Left lobe of liver (tissue), 2 donors: ENCODE measurements around the gene THAP11. TPM values are rescaled to one million over a fixed set of nuclear protein-coding genes. Genes with fewer than 3 reads are reported as not detected.

Experiments
- ATAC-seq: fragments of 200-7000 bp; cut with Tn5 transposase; one replicate; pipeline ENCODE4 v1.9.1; 2020; ENCODE audit warnings: mild to moderate bottlenecking, moderate library complexity
- DNase-seq: peaks from one replicate; pipeline ENCODE4 v3.0.0-alpha.2; 2020; ENCODE audit warnings: low spot score
- total RNA-seq: library from RNA; stranded (reverse); gene quantifications from one replicate; pipeline ENCODE4 v1.2.1, GENCODE V29; 2021
- donor health status: DM: no; HTN: no; CAD: no; lungs with moderate emphysema.
- donor health status: DM: no; HTN: yes; CAD: no.

Gene THAP11
- total RNA-seq, 1 donor from 2014 or later, result 12.8 TPM

- ATAC-seq, result no peak
- no peak for DNase-seq
Observed at GRCh38 chr16:67881621-67882161, 39.6 kb downstream of the THAP11 start.

DNA sequence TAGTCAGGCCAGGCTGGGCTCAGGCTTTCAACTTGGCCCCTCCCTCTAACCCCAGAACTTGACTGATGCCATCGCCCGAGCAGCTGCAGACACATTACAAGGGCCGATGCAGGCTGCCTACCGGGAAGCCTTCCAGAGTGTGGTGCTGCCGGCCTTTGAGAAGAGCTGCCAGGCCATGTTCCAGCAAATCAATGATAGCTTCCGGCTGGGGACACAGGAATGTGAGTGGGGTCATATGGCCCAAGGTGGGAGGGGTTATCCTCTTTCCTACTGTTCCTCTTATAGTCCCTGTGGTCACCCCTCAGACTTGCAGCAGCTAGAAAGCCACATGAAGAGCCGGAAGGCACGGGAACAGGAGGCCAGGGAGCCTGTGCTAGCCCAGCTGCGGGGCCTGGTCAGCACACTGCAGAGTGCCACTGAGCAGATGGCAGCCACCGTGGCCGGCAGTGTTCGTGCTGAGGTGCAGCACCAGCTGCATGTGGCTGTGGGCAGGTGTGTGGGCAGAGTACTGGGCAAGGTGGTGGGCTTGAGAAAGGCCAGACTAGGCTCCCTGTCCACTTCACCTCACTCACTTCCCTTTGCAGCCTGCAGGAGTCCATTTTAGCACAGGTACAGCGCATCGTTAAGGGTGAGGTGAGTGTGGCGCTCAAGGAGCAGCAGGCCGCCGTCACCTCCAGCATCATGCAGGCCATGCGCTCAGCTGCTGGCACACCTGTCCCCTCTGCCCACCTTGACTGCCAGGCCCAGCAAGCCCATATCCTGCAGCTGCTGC lies 40.4 kb downstream of the THAP11 start:
- ATAC-seq (peak; percentile 38), DNase-seq (peak; percentile 61)

DNA sequence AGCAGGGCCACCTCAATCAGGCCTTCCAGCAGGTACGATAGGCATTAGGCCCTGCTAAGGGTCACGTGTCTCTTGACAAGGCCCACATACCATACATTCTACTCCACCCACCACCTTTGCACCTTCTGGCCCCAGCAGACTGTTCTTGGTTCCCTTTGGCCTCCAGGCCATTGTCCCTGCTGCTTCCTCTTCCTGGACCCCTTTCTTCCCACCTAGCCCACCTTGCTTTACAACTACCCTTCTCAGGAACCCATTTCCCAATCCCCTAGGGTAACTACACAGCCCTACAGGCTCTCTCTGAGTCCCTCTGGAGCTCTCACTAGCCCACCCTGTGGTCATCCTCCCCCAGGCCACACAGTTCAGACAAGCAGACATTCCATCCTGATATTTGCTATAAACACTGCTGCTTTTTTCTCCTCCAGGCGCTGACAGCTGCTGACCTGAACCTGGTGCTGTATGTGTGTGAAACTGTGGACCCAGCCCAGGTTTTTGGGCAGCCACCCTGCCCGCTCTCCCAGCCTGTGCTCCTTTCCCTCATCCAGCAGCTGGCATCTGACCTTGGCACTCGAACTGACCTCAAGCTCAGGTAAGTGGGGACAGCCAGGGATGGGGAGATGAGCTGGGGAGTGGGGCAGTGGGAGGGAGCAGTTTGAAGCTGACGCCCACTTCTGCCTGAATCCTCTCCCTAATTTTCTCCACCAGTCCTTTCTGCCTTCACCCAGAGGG lies 41.2 kb downstream of the THAP11 start:
- DNase-seq (no peak), ATAC-seq (no peak)

- peak; percentile 71 for DNase-seq
- ATAC-seq, result peak; percentile 76
Observed at GRCh38 chr16:67883872-67884261, 41.7 kb downstream of the THAP11 start.

GRCh38 chr16:67884684-67885083 lies 42.6 kb downstream of the THAP11 start, which contains the start of gene NRN1L:
TSS of gene NRN1L (plus strand) at chr16:67884885. CDS start at chr16:67884904, 19 bp downstream.
- peak; percentile 93 for DNase-seq
- peak; percentile 94 for ATAC-seq

DNA sequence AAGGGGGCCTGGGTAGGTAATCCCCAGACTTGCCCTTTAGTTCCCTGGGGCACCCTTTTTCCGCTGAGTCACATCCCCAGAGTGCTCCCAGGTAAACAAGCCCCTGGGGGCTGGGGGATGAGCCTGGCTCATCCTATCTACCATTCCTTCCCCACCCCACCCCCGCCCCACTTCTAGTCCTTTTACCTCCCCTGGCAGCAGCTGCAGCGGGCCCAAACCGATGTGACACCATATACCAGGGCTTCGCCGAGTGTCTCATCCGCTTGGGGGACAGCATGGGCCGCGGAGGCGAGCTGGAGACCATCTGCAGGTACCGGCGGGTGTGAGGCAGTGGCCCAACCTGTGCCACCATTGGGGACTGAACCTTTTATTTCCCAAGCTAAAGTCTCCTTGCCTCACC lies 43.4 kb downstream of the THAP11 start:
- no peak for DNase-seq
- no peak for ATAC-seq

DNA sequence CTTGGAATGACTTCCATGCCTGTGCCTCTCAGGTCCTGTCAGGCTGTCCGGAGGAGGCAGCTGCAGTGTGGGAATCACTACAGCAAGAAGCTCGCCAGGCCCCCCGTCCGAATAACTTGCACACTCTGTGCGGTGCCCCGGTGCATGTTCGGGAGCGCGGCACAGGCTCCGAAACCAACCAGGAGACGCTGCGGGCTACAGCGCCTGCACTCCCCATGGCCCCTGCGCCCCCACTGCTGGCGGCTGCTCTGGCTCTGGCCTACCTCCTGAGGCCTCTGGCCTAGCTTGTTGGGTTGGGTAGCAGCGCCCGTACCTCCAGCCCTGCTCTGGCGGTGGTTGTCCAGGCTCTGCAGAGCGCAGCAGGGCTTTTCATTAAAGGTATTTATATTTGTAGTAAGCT lies 43.9 kb downstream of the THAP11 start:
- no peak for DNase-seq
- no peak for ATAC-seq

GRCh38 chr16:67886387-67886786 lies 44.3 kb downstream of the THAP11 start:
- DNase-seq, result no peak
- no peak for ATAC-seq

DNA sequence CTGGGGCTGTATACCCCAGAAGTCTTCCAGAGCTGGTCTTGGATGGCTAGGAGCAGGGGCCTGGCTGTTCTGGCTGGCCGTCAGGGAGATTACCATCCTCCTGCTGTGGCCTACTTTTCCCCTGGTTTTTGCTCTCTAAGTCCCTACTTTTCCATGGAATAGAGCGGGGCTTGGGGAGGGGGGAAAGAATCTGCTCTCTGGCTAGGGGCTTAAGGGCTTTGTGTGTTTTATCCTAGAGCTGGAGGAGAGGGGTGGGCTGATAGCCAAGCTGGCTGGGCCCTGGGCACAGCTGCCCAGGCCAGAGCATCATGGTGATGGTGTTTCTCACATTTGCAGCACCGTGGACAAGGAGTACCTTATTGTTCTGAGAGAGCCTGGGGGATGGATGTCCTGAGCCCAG lies 46.2 kb downstream of the THAP11 start:
- no peak for DNase-seq
- no peak for ATAC-seq

- ATAC-seq (no peak), DNase-seq (no peak)
Observed at GRCh38 chr16:67892375-67892774, 50.3 kb downstream of the THAP11 start.

- DNase-seq, result peak; percentile 97
- ATAC-seq, result peak; percentile 98
Observed at GRCh38 chr16:67892899-67893742, 51.0 kb downstream of the THAP11 start, which contains the start of gene PSKH1. TSS of gene PSKH1 (plus strand) at chr16:67893254. CDS start at chr16:67908750, 15,496 bp downstream.

Other genes starting within 250 kb of the THAP11 start
- gene CARMIL2, start 197.2 kb upstream of the THAP11 start, total RNA-seq, result 1.1 TPM
- 5.0 TPM for gene ACD, start 182.1 kb upstream of the THAP11 start, total RNA-seq
- gene PARD6A, start 181.4 kb upstream of the THAP11 start, total RNA-seq, result 3.4 TPM
- gene ENKD1, start 175.6 kb upstream of the THAP11 start, total RNA-seq, result 10.6 TPM
- gene C16orf86, start 175.5 kb upstream of the THAP11 start, total RNA-seq, result 5.5 TPM
- gene GFOD2, start 123.0 kb upstream of the THAP11 start, total RNA-seq, result 33.8 TPM
- gene RANBP10, start 35.8 kb upstream of the THAP11 start, total RNA-seq, result 35.6 TPM
- gene TSNAXIP1, start 35.4 kb upstream of the THAP11 start, total RNA-seq, result 2.1 TPM
- gene NUTF2, start 4.6 kb downstream of the THAP11 start, total RNA-seq, result 23.2 TPM
- gene CENPT, start 5.4 kb downstream of the THAP11 start, total RNA-seq, result 23.1 TPM
- 22.1 TPM for gene EDC4, start 30.7 kb downstream of the THAP11 start, total RNA-seq
- gene NRN1L, start 42.6 kb downstream of the THAP11 start, total RNA-seq, result 0.88 TPM
- 18.2 TPM for gene PSKH1, start 50.9 kb downstream of the THAP11 start, total RNA-seq
- gene CTRL, start 89.5 kb downstream of the THAP11 start, total RNA-seq, result 0.73 TPM
- 21.7 TPM for gene PSMB10, start 94.5 kb downstream of the THAP11 start, total RNA-seq
- 172 TPM for gene LCAT, start 101.8 kb downstream of the THAP11 start, total RNA-seq
- gene SLC12A4, start 126.3 kb downstream of the THAP11 start, total RNA-seq, result 20.1 TPM
- not detected for gene DPEP3, start 138.2 kb downstream of the THAP11 start, total RNA-seq
- gene DPEP2, start 157.2 kb downstream of the THAP11 start, total RNA-seq, result 1.0 TPM
- not detected for gene DPEP2NB, start 173.6 kb downstream of the THAP11 start, total RNA-seq
- 5.1 TPM for gene DDX28, start 180.9 kb downstream of the THAP11 start, total RNA-seq
- 7.6 TPM for gene DUS2, start 181.0 kb downstream of the THAP11 start, total RNA-seq
- gene NFATC3, start 243.1 kb downstream of the THAP11 start, total RNA-seq, result 27.6 TPM